GM13977 (cell line): ENCODE results near the gene DCDC1.

ENCODE experiments used
- DNase-seq: peaks from one replicate; pipeline ENCODE4 v3.0.0; 2012; ENCODE audit warnings: low spot score
- in situ Hi-C: fragments of 300-500 bp; cut with MboI; formaldehyde crosslinking; loops from one replicate; pipeline ENCODE4 v1.12.0; 2022; ENCODE audit warnings: low sequenced_read_pairs, low pct_unique_long_range_greater_than_20kb, mixed read lengths, inconsistent platforms; ENCODE audit not compliant: unreplicated experiment
- TF ChIP-seq, protein P1 (sequence below): IDR thresholded peaks from 2 replicates; pipeline ENCODE4 v1.5.1; 2012; ENCODE audit warnings: mild to moderate bottlenecking, control low read depth; ENCODE audit not compliant: insufficient read depth; ENCODE audit errors: extremely low read depth, missing control alignments

The DCDC1 gene

DNA sequence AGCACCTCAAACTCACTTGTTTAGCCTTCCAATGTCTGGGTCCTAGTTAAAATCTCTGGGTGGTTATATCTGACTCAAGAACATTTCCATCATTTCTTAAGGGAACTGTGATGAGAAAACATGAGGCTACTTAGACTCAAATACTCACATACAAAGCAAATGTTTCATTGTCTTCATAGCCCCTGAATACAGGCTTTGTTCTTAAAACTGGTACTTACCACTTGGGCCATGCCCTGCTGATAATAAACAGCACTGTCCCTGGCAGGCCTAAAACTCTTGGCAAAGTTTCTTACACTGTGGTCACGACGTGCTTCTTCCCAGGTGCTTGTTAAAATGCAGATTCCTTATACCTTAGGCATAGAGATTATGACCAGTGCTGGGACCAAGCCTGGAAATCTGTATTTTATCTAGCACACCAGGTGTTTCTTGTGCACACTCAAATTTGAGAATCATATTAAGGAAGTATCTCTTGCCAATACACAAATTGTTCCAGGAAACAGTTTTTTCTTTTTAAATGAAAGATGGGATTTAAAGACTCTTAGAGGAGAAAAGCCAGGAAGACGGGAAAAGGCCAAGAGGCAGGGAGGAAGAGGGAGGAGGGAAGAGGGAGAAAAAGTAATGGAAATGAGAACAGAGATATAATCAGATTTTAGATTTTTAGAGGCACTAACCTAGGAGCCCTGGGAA is 495.5 kb downstream of the DCDC1 start:
- TF ChIP-seq, protein P1, sequence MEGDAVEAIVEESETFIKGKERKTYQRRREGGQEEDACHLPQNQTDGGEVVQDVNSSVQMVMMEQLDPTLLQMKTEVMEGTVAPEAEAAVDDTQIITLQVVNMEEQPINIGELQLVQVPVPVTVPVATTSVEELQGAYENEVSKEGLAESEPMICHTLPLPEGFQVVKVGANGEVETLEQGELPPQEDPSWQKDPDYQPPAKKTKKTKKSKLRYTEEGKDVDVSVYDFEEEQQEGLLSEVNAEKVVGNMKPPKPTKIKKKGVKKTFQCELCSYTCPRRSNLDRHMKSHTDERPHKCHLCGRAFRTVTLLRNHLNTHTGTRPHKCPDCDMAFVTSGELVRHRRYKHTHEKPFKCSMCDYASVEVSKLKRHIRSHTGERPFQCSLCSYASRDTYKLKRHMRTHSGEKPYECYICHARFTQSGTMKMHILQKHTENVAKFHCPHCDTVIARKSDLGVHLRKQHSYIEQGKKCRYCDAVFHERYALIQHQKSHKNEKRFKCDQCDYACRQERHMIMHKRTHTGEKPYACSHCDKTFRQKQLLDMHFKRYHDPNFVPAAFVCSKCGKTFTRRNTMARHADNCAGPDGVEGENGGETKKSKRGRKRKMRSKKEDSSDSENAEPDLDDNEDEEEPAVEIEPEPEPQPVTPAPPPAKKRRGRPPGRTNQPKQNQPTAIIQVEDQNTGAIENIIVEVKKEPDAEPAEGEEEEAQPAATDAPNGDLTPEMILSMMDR, result no peak
- in situ Hi-C loops, result no loop called here
- no peak for DNase-seq

DNA sequence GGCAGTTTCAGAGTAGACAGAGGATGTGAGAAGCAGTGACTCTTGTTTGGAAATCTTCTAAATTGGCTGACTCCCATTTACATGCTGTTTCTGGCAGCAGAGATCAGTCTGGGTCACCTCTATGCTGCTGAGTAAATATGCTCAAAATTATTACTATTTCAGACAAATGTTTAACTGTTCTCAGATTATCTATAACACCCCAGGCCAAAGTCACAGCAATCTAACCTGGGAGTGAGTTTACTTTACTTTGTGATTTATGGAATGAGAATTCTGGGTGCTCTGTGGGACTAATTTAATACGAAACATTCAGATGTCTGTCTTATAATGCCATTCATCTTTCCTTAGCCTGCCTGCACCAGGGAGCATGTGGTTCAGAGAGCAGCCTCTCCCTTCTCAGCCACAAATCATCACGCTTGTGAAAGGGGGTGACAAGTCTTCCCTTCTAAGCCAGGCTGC is 500.9 kb downstream of the DCDC1 start:
- TF ChIP-seq, protein P1, result no peak

DNA sequence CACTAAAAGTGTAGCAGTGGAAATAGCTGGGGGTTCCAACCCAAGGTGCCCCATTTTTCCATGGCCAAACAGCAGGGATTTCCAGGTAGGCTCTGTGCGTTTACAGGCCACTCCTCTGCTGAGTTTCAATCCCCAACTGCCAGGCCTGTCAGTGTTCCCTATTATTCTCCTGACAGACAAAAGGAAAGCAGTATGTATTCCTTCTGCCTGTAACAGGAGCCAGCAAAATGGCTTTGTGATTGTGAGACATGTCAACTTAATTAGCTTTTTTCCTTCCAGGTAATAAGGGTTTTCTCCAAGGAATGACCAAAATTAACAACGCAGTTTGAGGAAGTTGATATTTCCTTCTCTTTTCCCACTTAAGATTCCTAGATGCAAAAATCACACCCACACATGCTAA is 506.3 kb downstream of the DCDC1 start:
- TF ChIP-seq, protein P1, result no peak

More for the DNA sequence above, 500.9 kb downstream of the DCDC1 start:
- in situ Hi-C loops, result no loop called here
- DNase-seq, result no peak

DNA sequence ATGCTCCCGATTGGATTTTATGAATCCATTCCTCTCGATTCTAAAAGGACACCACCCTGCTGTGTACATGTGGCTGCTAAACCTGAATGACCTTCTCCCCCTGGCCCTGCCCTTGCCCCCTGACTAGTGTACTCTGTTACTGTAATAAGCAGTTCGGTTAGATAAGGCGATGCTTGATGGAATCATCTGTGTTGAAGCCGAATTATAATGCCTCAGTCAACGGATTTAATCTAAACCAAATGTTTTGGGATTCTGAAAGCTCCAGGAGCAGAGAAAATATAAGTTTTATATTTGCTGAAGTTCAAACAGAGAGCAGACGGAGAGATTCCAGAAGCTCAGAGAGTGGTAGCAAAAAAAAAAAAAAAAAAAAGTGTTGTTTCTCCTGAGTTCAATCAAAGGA is 508.0 kb downstream of the DCDC1 start:
- no peak for DNase-seq
- TF ChIP-seq, protein P1, result no peak
- in situ Hi-C loops, result no loop called here

More for the DNA sequence above, 506.3 kb downstream of the DCDC1 start:
- in situ Hi-C loops, result no loop called here
- no peak for DNase-seq

DNA sequence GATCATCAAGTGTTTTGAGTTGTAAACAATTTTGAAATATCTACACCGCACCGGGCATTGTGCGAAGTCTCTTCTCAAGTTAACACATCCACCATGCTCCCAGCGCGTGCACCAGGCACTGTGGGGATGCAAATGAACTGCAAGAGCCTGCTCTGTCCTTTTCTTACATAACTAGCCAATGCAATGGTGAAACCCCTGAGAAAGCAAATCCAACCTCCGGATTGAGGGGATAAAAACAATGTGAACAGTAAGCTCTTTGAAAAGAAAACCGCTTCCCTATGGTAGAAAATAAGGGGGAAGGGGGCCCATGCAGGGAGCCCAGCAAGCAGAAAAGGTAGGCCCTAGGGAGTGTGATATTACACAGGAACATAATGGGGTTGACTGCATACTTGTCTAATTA is 508.5 kb downstream of the DCDC1 start:
- in situ Hi-C loops, result no loop called here
- no peak for DNase-seq
- TF ChIP-seq, protein P1, result no peak

DNA sequence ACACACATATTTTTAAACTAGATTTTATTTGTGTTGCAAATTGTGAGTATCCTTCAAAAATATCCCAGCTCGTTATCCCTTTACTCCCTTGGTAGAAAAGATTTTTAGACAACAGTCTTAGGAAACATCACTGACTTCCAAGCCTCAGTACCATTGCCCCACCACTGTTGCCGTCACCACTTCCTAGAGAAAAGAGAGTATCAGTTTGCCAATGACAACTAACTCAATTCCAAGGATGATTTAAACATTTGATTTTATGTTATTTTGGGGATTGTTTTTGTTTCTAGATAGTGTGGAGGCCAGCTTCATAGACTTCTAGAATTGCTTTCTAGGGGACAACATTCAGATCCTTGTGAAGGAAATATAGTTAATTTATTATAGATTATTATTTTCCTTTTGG is 509.4 kb downstream of the DCDC1 start:
- TF ChIP-seq, protein P1, result no peak
- in situ Hi-C loops, result no loop called here
- no peak for DNase-seq
